GM12878 (cell line): ENCODE measurements around the gene TPMT. TPM values are rescaled to one million over a fixed set of nuclear protein-coding genes. Genes with fewer than 3 reads are reported as not detected.

ENCODE experiments used
- ATAC-seq: fragments of 200-7000 bp; cut with Tn5 transposase; 3 replicates; pipeline ENCODE4 v1.9.1; 2020; ENCODE audit warnings: mild to moderate bottlenecking, moderate library complexity
- BruUV-seq: library from RNA; stranded (reverse); fragments of 400-500 nt; replicated peaks from 2 replicates; lab custom pipeline; 2021; lab: Mats Ljungman, UMichigan
- CTCF ChIA-PET: fragments of 300-600 bp; sonication (Branson Sonifier 250); formaldehyde crosslinking; extraction: SDS; loops from one replicate; lab custom pipeline; 2021; ENCODE audit warnings: inconsistent platforms; lab: Yijun Ruan, JAX
- POLR2A ChIA-PET: fragments of 350-600 bp; formaldehyde crosslinking; extraction: SDS; loops from one replicate; lab custom pipeline; 2021; ENCODE audit warnings: inconsistent platforms; lab: Charles Lee
- RAD21 ChIA-PET: fragments of 300-600 bp; sonication (Branson Sonifier 250); formaldehyde crosslinking; loops from one replicate; lab custom pipeline; 2023; ENCODE audit warnings: antibody characterized with exemption; ENCODE audit not compliant: unreplicated experiment; lab: Charles Lee
- SMC1A ChIA-PET: fragments of 300-600 bp; sonication (Branson Sonifier 250); formaldehyde crosslinking; loops from one replicate; lab custom pipeline; 2023; ENCODE audit not compliant: unreplicated experiment, uncharacterized antibody; lab: Charles Lee
- DNase-seq: peaks from one replicate; pipeline ENCODE4 v3.0.0-alpha.2; 2011; ENCODE audit warnings: low read depth, low spot score
- FAIRE-seq: peaks from 3 replicates; lab custom pipeline; 2011; peaks lifted over from hg19 to GRCh38; lab: Jason Lieb, UNC
- H2AFZ ChIP-seq: 2 replicates; pipeline ENCODE4 v1.6.0; 2011; ENCODE audit warnings: low read depth, low read length, control low read depth; ENCODE audit not compliant: control insufficient read depth
- H3K27ac ChIP-seq: 2 replicates; pipeline ENCODE4 v1.5.1; 2011; ENCODE audit warnings: control low read depth; ENCODE audit not compliant: control insufficient read depth, insufficient read depth
- H3K27me3 ChIP-seq, 2 experiments: replicated peaks in 1 of 2; 2 replicates each; pipeline versions ENCODE4 v1.6.0 to v1.6.1; 2011; ENCODE audit warnings: low read length in 1 of 2; ENCODE audit not compliant: control insufficient read depth in 2 of 2, insufficient read depth in 2 of 2
- H3K36me3 ChIP-seq, 2 experiments: 2 replicates each; pipeline ENCODE4 v1.5.1; 2011; ENCODE audit warnings: low read length in 1 of 2; ENCODE audit not compliant: control insufficient read depth in 2 of 2, insufficient read depth in 2 of 2
- H3K4me1 ChIP-seq: 2 replicates; pipeline ENCODE4 v1.6.1; 2011; ENCODE audit warnings: mild to moderate bottlenecking, low read length, moderate library complexity, mixed read lengths; ENCODE audit not compliant: control insufficient read depth, insufficient read depth
- H3K4me2 ChIP-seq: 2 replicates; pipeline ENCODE4 v1.6.0; 2011; ENCODE audit warnings: control low read depth; ENCODE audit not compliant: control insufficient read depth, insufficient read depth
- H3K4me3 ChIP-seq: fragments of 200-600 bp; sonication (generic); 2 replicates; pipeline ENCODE4 v1.5.1; 2016
- H3K79me2 ChIP-seq: 2 replicates; pipeline ENCODE4 v1.6.0; 2011; ENCODE audit warnings: low read length; ENCODE audit not compliant: control insufficient read depth, insufficient read depth
- H3K9ac ChIP-seq: 2 replicates; pipeline ENCODE4 v1.8.0; 2011; ENCODE audit warnings: low read length, control low read depth, mixed read lengths; ENCODE audit not compliant: control insufficient read depth, insufficient read depth
- H3K9me3 ChIP-seq: replicated peaks from 3 replicates; pipeline ENCODE4 v1.5.1; 2011; ENCODE audit warnings: mild to moderate bottlenecking, low read length; ENCODE audit not compliant: control insufficient read depth, insufficient read depth
- H4K20me1 ChIP-seq: 2 replicates; pipeline ENCODE4 v1.6.0; 2011; ENCODE audit not compliant: control insufficient read depth, insufficient read depth
- BRCA1 ChIP-seq: IDR thresholded peaks from 2 replicates; pipeline ENCODE4 v1.6.1; 2011; ENCODE audit warnings: low read depth, low read length, improper control_type of control experiment
- CBX5 ChIP-seq: sonication (generic); IDR thresholded peaks from 2 replicates; pipeline ENCODE4 v1.6.1; 2016; ENCODE audit warnings: low read depth, moderate library complexity, mild to moderate bottlenecking, inconsistent platforms
- LARP7 ChIP-seq: fragments of 450-650 bp; IDR thresholded peaks from 2 replicates; pipeline ENCODE4 v1.6.1; 2017; ENCODE audit warnings: mild to moderate bottlenecking
- NFYA ChIP-seq: IDR thresholded peaks from 2 replicates; pipeline ENCODE4 v1.6.1; 2011; ENCODE audit warnings: low read depth, mild to moderate bottlenecking, low read length, improper control_type of control experiment, borderline replicate concordance
- WGBS: methylation state at CpG from one replicate; pipeline ENCODE4 v1.1.6; 2016; ENCODE audit warnings: low lambda C conversion rate; ENCODE audit not compliant: insufficient replicate concordance, insufficient coverage; ENCODE audit errors: missing lambda C conversion rate; 5-methylcytosine and 5-hydroxymethylcytosine counted together
- in situ Hi-C: fragments of 300-500 bp; cut with MboI; formaldehyde crosslinking; loops from 9 replicates; pipeline ENCODE4 v1.14.3; 2018; ENCODE audit warnings: mixed read lengths
- intact Hi-C: fragments of 100-400 bp; cut with micrococcal nuclease; formaldehyde crosslinking; loops from one replicate; pipeline ENCODE4 v1.14.2; 2022; ENCODE audit not compliant: unreplicated experiment
- polyA plus RNA-seq, 11 experiments: library from polyadenylated mRNA; depleted of rRNA in 4 of 11; unstranded in 6 of 11; stranded (reverse) in 5 of 11; fragments of >200 nt; fragmentation: Nextera tagmentation in 4 of 11; fragmentation: Illumina TruSeq in 1 of 11; extraction: Ambion mirVana in 4 of 11; extraction: Trizol in 1 of 11; gene quantifications; 1 replicate in 1 of 11; 2 replicates in 10 of 11; pipeline versions ENCODE4 v1.2.1 to v1.2.3, GENCODE V29; 2011 to 2016; ENCODE audit warnings: inconsistent platforms in 2 of 11, missing spikeins in 2 of 11, low read depth in 1 of 11
- total RNA-seq, 4 experiments: library from RNA; depleted of rRNA in 3 of 4; stranded (reverse); fragments of >200 nt in 3 of 4; fragmentation: Illumina TruSeq in 1 of 4; extraction: Trizol in 1 of 4; gene quantifications; 2 replicates each; pipeline versions ENCODE4 v1.2.1 to v1.2.3, GENCODE V29; 2013 to 2021

The TPMT gene
- total and polyA plus RNA-seq, 10 of the 15 experiments (the other 5 are each of a cell fraction or from before 2014, with no cell fraction given) = 7.9 to 18.2 (median 16.3) TPM

- 38% methylated on average over 1 of the region's 1 CpG for WGBS
- ChIA-PET RAD21 (no interaction called here), CTCF (interaction anchor here (0.6 to 1.0 kb wide), 2 partner anchors 10 to 21 kb away, joined by 3 read pairs; no protein-coding TSS in a partner anchor), SMC1A (no interaction called here), POLR2A (interaction anchor here (0.6 kb wide), 1 partner anchor 123 kb away, joined by 3 read pairs; no protein-coding TSS in a partner anchor)
- peaks cover 6% of the 10 kb centered on the region; the same call in 2 of the 3 replicates for H3K9me3 ChIP-seq
- H3K27me3 ChIP-seq = no peaks in the 10 kb centered on the region
- H3K9ac ChIP-seq = no peak overlapping the region
- no peak overlapping the region for H3K4me3 ChIP-seq
- intact Hi-C loops = no loop called here
- no peak for ATAC-seq
- H3K79me2 ChIP-seq = no peaks in the 10 kb centered on the region
- H4K20me1 ChIP-seq = no peaks in the 10 kb centered on the region
- H3K4me2 ChIP-seq = no peak overlapping the region
- no TSS peak for BruUV-seq
- DNase-seq = no peak
- in situ Hi-C loops = no loop called here
- H3K36me3 ChIP-seq = no peaks in the 10 kb centered on the region
- no peak for FAIRE-seq
- H3K27ac ChIP-seq = no peak overlapping the region
- H3K4me1 ChIP-seq = no peaks in the 10 kb centered on the region
- no peak overlapping the region for H2AFZ ChIP-seq
- TF ChIP-seq NFYA = no peak
- peak; percentile 63; the same call in 1 of the 2 replicates for TF ChIP-seq CBX5
Observed at GRCh38 chr6:18090349-18090786, 64.5 kb downstream of the TPMT start.

- no TSS peak for BruUV-seq
Observed at GRCh38 chr6:18088419-18089296, 66.2 kb downstream of the TPMT start.

More at GRCh38 chr6:18088419-18089296, 66.2 kb downstream of the TPMT start:
- in situ Hi-C loops (no loop called here), intact Hi-C loops (no loop called here)
- SMC1A ChIA-PET = no interaction called here
- Histone ChIP-seq H3K36me3 (no peaks in the 10 kb centered on the region), H3K79me2 (no peaks in the 10 kb centered on the region), H3K4me1 (no peaks in the 10 kb centered on the region), H3K27me3 (no peaks in the 10 kb centered on the region), H2AFZ (no peak overlapping the region), H3K4me2 (no peak overlapping the region), H3K27ac (no peak overlapping the region), H3K9me3 (peaks cover 6% of the 10 kb centered on the region; the same call in 2 of the 3 replicates), H4K20me1 (no peaks in the 10 kb centered on the region), H3K9ac (no peak overlapping the region), H3K4me3 (no peak overlapping the region)
- TF ChIP-seq BRCA1 = no peak
- no peak for TF ChIP-seq LARP7
- POLR2A ChIA-PET = interaction anchor here (0.7 kb wide), 1 partner anchor 990 kb away, joined by 3 read pairs; no protein-coding TSS in a partner anchor
- ATAC-seq = no peak
- RAD21 ChIA-PET = no interaction called here
- DNase-seq = no peak
- no peak for FAIRE-seq
- 12% methylated on average over 5 of the region's 5 CpGs for WGBS
- CTCF ChIA-PET = no interaction called here
